ENCODE results near the gene PID1.

The PID1 gene

DNA sequence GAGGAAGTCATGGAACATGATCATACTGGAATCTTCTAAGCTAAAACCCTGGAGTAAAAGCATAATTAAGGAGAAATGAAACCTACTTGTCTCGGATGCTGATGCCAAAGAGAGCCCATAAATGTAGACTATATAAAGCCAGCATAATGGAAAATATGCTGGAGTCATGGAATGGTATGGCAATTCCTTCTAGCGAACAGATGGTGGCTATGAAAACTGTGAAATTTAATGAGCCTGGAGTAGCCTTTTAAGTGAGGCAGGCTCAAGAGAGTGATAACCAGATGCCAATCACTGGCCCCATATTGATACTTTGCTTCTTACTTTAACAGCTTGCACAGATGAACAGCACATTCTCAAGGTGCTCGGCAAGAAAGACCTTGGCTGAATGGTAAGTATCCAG, 206.3 kb downstream of the PID1 start:
- H3K27ac Mint-ChIP-seq: no peak overlapping the region

GRCh38 chr2:229060147-229060546, 210.9 kb downstream of the PID1 start:
- peaks cover 4% of the 10 kb centered on the region for H3K9me3 Mint-ChIP-seq

More for the DNA sequence above, 206.3 kb downstream of the PID1 start:
- ATAC-seq (ENCODE audit: low read depth) (no peak), DNase-seq (ENCODE audit: low spot score in 2 of 2) (no peak)
- peaks cover 6% of the 10 kb centered on the region for H3K9me3 Mint-ChIP-seq
- H3K36me3 Mint-ChIP-seq: no peaks in the 10 kb centered on the region
- no peak overlapping the region for H3K4me3 Mint-ChIP-seq
- no peaks in the 10 kb centered on the region for H3K27me3 Mint-ChIP-seq
- no peaks in the 10 kb centered on the region for H3K4me1 Mint-ChIP-seq

DNA sequence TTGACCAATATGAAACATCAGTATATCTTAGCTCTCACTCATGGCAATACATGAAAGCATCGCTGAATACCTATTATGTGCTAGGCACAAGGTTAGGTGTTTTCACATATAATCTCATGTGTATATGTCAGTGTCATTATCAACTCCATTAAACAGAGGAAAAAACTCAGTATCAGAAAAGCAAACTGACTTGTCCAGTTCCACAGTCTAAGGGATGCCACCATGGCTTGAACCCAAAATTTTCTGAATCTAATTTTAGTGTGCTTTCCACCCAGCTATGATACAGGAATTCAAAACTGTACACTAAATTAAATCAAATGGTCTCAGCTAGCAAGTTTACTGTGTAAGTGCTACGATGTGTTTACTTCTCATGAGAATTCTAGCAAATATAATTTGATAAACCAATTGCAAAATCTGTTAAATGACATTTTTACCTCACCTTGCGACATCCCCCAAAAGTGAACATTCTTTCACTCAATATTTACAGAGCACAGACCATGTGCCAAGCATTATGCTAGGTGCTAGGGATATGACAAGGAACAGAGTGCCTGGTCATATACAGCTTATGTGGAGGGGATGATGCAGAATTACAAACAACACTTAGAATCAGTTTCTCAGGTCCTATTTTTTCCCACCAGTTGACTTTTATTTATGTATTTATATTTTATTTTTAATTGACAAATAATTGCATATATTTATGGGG, 211.6 kb downstream of the PID1 start:
- no peak for ATAC-seq (ENCODE audit: low read depth)
- H3K27ac Mint-ChIP-seq: no peak overlapping the region

More at GRCh38 chr2:229060147-229060546, 210.9 kb downstream of the PID1 start:
- no peak for ATAC-seq (ENCODE audit: low read depth)
- no peak for DNase-seq (ENCODE audit: low spot score in 2 of 2)
- no peak overlapping the region for H3K4me3 Mint-ChIP-seq
- H3K27ac Mint-ChIP-seq: no peak overlapping the region
- no peaks in the 10 kb centered on the region for H3K36me3 Mint-ChIP-seq
- no peaks in the 10 kb centered on the region for H3K27me3 Mint-ChIP-seq
- H3K4me1 Mint-ChIP-seq: no peaks in the 10 kb centered on the region

DNA sequence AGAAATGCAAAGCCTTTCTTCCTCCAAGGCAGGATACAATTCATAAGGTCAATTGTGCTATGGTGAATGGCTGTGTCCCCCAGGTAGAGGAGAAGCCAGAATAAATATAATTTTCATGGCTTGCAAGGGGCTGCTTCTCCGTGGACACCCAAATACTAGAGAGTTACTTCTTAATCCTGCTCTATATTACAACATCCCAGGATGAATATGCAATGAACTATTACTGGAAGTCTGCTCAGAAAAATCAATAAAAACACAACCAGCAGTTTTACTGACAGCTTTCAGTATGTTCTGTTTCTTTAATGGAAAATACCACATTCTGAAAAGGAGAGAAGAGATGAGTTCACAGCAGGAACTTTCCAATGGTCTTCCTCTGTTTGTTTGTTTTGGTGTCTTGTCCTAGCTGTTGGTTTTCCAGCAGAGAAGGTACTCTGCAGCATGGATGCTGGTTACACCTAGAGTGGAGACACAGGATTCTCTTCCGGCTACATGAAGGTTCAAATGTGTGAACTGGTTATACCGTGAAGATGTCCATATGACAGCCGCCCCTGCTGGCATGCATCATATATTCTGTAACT, 213.0 kb downstream of the PID1 start:
- no peak for ATAC-seq (ENCODE audit: low read depth)
- Mint-ChIP-seq H3K4me3 (no peak overlapping the region), H3K36me3 (no peaks in the 10 kb centered on the region), H3K27me3 (no peaks in the 10 kb centered on the region), H3K9me3 (peaks cover 2% of the 10 kb centered on the region), H3K27ac (no peak overlapping the region), H3K4me1 (no peaks in the 10 kb centered on the region)
- DNase-seq (ENCODE audit: low spot score in 2 of 2): no peak

More for the DNA sequence above, 211.6 kb downstream of the PID1 start:
- H3K9me3 Mint-ChIP-seq: peaks cover 4% of the 10 kb centered on the region
- DNase-seq (ENCODE audit: low spot score in 2 of 2): no peak
- H3K4me3 Mint-ChIP-seq: no peak overlapping the region
- H3K27me3 Mint-ChIP-seq: no peaks in the 10 kb centered on the region
- no peaks in the 10 kb centered on the region for H3K4me1 Mint-ChIP-seq
- H3K36me3 Mint-ChIP-seq: no peaks in the 10 kb centered on the region

- no peak for DNase-seq (ENCODE audit: low spot score in 2 of 2)
- Mint-ChIP-seq H3K4me1 (no peaks in the 10 kb centered on the region), H3K27me3 (no peaks in the 10 kb centered on the region), H3K27ac (no peak overlapping the region), H3K36me3 (no peaks in the 10 kb centered on the region), H3K9me3 (no peaks in the 10 kb centered on the region), H3K4me3 (no peak overlapping the region)
- ATAC-seq (ENCODE audit: low read depth): no peak
Measured at GRCh38 chr2:229054311-229054710, 216.8 kb downstream of the PID1 start.

GRCh38 chr2:229051798-229052197, 219.3 kb downstream of the PID1 start:
- Mint-ChIP-seq H3K27me3 (no peaks in the 10 kb centered on the region), H3K9me3 (no peaks in the 10 kb centered on the region), H3K27ac (no peak overlapping the region), H3K4me1 (no peaks in the 10 kb centered on the region), H3K4me3 (no peak overlapping the region), H3K36me3 (no peaks in the 10 kb centered on the region)
- ATAC-seq (ENCODE audit: low read depth) (no peak), DNase-seq (ENCODE audit: low spot score in 2 of 2) (no peak)

DNA sequence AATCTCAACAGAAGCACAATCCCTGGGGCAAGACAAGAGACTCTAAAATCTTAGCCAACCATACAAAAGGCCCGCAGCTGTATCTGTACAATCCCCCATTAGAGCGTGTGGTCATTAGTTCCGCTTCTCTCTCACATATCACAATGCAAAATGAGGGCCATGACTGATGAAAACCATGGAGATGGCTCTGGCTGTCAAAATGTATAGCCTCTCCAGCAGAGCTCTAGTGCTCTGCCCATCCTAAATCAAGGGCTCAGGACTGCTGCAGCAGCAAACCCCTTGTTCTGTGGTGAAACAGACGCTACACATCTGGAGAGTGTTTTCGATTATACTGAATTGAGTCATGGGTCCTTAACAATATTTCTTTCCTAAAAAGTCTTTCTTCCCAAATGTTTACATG, 221.0 kb downstream of the PID1 start:
- H3K27ac Mint-ChIP-seq: no peak overlapping the region
- no peaks in the 10 kb centered on the region for H3K36me3 Mint-ChIP-seq
- ATAC-seq (ENCODE audit: low read depth) (no peak), DNase-seq (ENCODE audit: low spot score in 2 of 2) (no peak)
- no peaks in the 10 kb centered on the region for H3K9me3 Mint-ChIP-seq
- no peaks in the 10 kb centered on the region for H3K27me3 Mint-ChIP-seq
- no peaks in the 10 kb centered on the region for H3K4me1 Mint-ChIP-seq
- H3K4me3 Mint-ChIP-seq: no peak overlapping the region

DNA sequence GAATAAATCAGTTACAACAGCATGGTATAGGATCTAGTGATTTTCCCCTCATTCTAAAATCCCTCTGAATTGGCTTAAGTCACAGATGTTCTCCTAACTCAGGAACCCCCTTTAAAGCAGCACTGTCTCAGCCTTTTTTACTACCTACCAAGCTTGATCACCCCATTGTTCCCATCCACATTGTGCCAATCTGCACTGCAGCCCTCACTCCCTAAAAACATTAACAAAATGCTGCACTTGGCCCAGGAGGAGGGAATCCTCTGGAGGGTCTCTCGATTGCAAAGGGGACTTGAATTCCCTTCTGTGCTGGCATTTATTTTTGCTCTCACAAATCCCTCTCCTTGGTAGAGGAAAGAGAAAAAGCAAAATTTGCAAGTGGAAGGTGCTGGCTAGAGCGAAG, 223.0 kb downstream of the PID1 start:
- no peaks in the 10 kb centered on the region for H3K36me3 Mint-ChIP-seq
- H3K4me3 Mint-ChIP-seq: no peak overlapping the region
- no peaks in the 10 kb centered on the region for H3K27me3 Mint-ChIP-seq
- DNase-seq (ENCODE audit: low spot score in 2 of 2) (no peak), ATAC-seq (ENCODE audit: low read depth) (no peak)
- no peak overlapping the region for H3K27ac Mint-ChIP-seq
- no peaks in the 10 kb centered on the region for H3K4me1 Mint-ChIP-seq
- H3K9me3 Mint-ChIP-seq: no peaks in the 10 kb centered on the region

DNA sequence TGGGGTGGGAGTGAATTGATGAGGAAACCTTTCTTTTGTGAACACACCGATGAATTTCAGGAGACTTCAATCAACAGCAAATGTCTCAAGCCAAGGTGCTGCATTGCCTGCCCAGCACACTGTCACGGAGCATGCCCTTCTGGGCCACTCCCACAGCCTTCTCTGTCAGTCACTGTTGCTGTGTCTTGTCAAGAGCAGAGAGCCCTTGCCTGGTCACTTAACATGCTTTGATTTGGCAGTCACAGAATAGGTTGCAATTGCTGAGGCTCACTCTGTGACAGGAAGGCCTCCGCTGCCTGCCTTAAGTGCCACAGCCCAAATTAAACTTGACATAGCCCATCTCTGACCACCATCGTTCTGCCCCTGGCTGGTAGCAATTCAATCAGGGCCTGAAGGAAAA, 225.4 kb downstream of the PID1 start:
- Mint-ChIP-seq H3K9me3 (no peaks in the 10 kb centered on the region), H3K27me3 (no peaks in the 10 kb centered on the region), H3K4me3 (no peak overlapping the region), H3K27ac (no peak overlapping the region), H3K36me3 (no peaks in the 10 kb centered on the region), H3K4me1 (no peaks in the 10 kb centered on the region)
- ATAC-seq (ENCODE audit: low read depth): no peak
- no peak for DNase-seq (ENCODE audit: low spot score in 2 of 2)

- Mint-ChIP-seq H3K36me3 (no peaks in the 10 kb centered on the region), H3K4me1 (no peaks in the 10 kb centered on the region), H3K27ac (no peak overlapping the region), H3K4me3 (no peak overlapping the region), H3K9me3 (no peaks in the 10 kb centered on the region), H3K27me3 (no peaks in the 10 kb centered on the region)
- DNase-seq (ENCODE audit: low spot score in 2 of 2): no peak
- no peak for ATAC-seq (ENCODE audit: low read depth)
Measured at GRCh38 chr2:229044581-229044980, 226.5 kb downstream of the PID1 start.

DNA sequence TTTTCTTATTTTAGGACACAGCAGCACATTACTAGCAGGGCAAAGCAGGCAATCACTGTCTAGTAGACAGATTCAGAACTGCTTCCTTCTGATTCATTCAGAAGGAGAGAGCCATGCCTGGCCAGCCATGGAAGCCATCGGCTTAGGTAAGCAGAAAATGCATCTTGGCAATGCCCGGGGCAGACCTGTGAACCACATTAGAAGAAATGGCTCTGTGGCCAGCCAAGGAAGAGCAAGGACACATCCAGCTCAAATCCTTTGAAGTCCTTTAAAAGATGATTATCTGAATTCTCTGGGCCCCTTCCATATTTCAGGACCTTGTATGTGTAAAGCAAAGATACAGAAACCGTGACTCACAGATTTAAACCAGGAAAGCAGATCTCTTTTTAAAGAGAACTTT, 227.4 kb downstream of the PID1 start:
- DNase-seq (ENCODE audit: low spot score in 2 of 2) (no peak), ATAC-seq (ENCODE audit: low read depth) (no peak)
- Mint-ChIP-seq H3K4me1 (no peaks in the 10 kb centered on the region), H3K36me3 (no peaks in the 10 kb centered on the region), H3K9me3 (no peaks in the 10 kb centered on the region), H3K27me3 (no peaks in the 10 kb centered on the region), H3K4me3 (no peak overlapping the region), H3K27ac (no peak overlapping the region)

DNA sequence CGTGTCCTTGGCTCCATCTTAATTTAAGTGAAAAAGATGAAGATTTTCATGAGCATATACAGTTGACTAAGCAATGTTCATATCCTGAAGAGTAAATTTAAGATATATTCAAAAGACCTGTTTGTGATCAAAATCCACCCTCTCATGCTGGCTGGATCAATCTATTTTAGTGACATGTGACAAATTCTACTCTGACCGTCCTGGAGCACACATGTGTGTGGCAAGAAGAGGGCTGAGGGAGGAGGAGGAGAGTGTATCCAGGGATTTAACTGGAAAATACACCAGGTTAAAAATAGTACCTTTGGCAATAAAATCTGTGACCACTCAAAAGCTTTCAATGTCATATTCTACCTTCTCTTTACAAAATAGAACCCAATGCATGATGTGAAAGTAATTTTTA, 228.7 kb downstream of the PID1 start:
- H3K36me3 Mint-ChIP-seq: no peaks in the 10 kb centered on the region
- H3K27ac Mint-ChIP-seq: no peak overlapping the region
- H3K4me1 Mint-ChIP-seq: no peaks in the 10 kb centered on the region
- DNase-seq (ENCODE audit: low spot score in 2 of 2) (no peak), ATAC-seq (ENCODE audit: low read depth) (no peak)
- H3K4me3 Mint-ChIP-seq: no peak overlapping the region
- no peaks in the 10 kb centered on the region for H3K27me3 Mint-ChIP-seq
- no peaks in the 10 kb centered on the region for H3K9me3 Mint-ChIP-seq

GRCh38 chr2:229041691-229042090, 229.4 kb downstream of the PID1 start:
- Mint-ChIP-seq H3K27me3 (no peaks in the 10 kb centered on the region), H3K4me3 (no peak overlapping the region), H3K9me3 (no peaks in the 10 kb centered on the region), H3K36me3 (no peaks in the 10 kb centered on the region), H3K4me1 (no peaks in the 10 kb centered on the region), H3K27ac (no peak overlapping the region)
- no peak for ATAC-seq (ENCODE audit: low read depth)
- DNase-seq (ENCODE audit: low spot score in 2 of 2): no peak

DNA sequence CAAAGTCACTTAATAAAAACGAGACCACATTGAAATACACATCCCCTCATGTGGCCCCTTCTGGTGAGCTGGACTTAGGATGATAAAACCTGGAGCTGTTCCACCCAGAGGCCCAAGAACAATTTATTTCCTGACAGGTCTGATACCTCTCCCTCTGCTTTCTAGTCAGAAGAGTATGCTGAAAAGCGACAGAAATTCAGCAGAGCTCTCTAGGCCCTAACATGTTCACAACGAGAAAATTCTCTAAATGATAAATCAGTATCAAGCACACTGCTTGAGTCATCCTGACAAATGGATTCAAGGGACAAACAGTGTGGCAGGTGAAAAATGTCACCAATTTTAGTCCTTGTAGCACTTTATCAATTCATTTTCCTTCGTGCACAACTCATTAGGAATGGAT, 233.5 kb downstream of the PID1 start:
- DNase-seq (ENCODE audit: low spot score in 2 of 2): no peak
- H3K36me3 Mint-ChIP-seq: no peaks in the 10 kb centered on the region
- no peaks in the 10 kb centered on the region for H3K9me3 Mint-ChIP-seq

DNA sequence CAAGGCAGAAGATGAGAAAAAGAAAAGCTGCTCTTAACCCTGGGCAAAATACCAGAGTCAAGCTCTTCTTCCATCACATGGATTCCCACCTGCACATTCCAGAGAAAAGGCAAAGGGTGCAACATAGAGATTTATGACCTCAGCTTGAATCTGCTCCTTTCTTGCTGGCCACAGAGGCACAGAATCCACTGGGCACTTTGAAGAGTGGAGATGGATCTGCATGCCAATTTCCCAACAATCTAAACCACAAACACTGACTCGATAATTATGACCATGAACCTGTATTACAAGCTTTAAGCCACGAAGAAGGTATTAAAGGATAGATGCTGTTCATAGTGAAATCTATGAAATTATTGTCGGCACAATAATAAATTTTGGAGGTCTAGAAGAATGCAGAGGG, 237.3 kb downstream of the PID1 start:
- no peaks in the 10 kb centered on the region for H3K36me3 Mint-ChIP-seq
- H3K27me3 Mint-ChIP-seq: no peaks in the 10 kb centered on the region
- ATAC-seq (ENCODE audit: low read depth): no peak
- H3K4me3 Mint-ChIP-seq: no peak overlapping the region
- H3K4me1 Mint-ChIP-seq: no peaks in the 10 kb centered on the region
- H3K27ac Mint-ChIP-seq: no peak overlapping the region
- peaks cover 2% of the 10 kb centered on the region for H3K9me3 Mint-ChIP-seq
- DNase-seq (ENCODE audit: low spot score in 2 of 2): no peak

More for the DNA sequence above, 233.5 kb downstream of the PID1 start:
- Mint-ChIP-seq H3K27ac (no peak overlapping the region), H3K27me3 (no peaks in the 10 kb centered on the region), H3K4me1 (no peaks in the 10 kb centered on the region), H3K4me3 (no peak overlapping the region)
- no peak for ATAC-seq (ENCODE audit: low read depth)
